Right lobe of liver (tissue), 4 donors: Measurements from ENCODE around the gene SLC26A11.

ENCODE experiments used
- POLR2A ChIP-seq: fragments of 450-650 bp; IDR thresholded peaks from one replicate; pipeline ENCODE4 v1.6.1; 2017; ENCODE audit warnings: antibody characterized with exemption, mild to moderate bottlenecking
- TF ChIP-seq, protein P1 (sequence below), 4 donors: fragments of 200-600 bp in 3 of 4; fragments of 450-650 bp in 1 of 4; IDR thresholded peaks; one replicate each; pipeline versions ENCODE4 v1.5.1 to v1.8.0; 2016 to 2022; ENCODE audit warnings: antibody characterized with exemption in 4 of 4, mild to moderate bottlenecking in 2 of 4
- donor health status: DM: no; HTN: no; CAD: no.
- donor health status: DM: no; HTN: no; CAD: no.
- donor health status: DM: no; HTN: yes; CAD: no.

DNA sequence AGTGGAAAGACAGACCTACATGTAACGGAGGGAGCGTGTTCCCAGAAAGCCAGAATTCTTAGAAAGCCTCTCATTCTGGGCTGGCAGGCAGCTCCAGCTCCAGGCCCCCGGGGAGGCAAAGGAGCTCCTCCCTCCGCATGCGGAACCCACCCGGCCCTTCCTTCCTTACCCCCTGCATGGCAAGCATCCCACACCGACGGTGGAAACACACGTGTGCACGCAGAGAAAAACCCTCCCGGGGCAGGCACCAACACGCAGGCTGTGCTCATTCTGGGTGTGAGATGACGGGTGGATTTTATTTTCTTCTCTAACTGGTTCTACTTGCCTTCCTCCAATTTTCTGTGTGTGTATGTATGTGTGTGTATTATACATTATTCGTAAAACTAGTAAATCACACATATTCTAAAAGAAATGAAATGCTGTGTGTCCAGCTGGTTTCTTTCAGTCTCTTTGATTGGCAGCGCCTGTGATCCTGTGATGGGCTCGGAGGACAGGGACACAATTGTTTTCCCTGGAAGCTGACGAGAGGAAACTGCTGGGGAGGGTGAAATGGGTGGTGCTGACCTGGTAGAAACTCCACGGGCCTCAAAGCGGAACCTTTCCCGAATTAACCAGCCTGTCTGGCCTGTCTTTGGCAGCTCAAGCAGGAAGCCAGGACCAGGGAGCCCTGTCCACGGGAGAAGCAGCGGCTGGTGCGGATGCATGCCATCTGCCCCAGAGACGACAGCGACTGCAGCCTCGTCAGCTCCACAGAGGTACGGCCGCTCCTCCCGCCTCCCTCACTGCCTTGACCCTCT is 28.2 kb upstream of the SLC26A11 start:
- TF ChIP-seq, protein P1, sequence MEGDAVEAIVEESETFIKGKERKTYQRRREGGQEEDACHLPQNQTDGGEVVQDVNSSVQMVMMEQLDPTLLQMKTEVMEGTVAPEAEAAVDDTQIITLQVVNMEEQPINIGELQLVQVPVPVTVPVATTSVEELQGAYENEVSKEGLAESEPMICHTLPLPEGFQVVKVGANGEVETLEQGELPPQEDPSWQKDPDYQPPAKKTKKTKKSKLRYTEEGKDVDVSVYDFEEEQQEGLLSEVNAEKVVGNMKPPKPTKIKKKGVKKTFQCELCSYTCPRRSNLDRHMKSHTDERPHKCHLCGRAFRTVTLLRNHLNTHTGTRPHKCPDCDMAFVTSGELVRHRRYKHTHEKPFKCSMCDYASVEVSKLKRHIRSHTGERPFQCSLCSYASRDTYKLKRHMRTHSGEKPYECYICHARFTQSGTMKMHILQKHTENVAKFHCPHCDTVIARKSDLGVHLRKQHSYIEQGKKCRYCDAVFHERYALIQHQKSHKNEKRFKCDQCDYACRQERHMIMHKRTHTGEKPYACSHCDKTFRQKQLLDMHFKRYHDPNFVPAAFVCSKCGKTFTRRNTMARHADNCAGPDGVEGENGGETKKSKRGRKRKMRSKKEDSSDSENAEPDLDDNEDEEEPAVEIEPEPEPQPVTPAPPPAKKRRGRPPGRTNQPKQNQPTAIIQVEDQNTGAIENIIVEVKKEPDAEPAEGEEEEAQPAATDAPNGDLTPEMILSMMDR (IDR thresholded peaks at IDR 0.05), result no peak
- no peak for TF ChIP-seq POLR2A
